Measurements from ENCODE around the gene SRPRA.

- no peak for TF ChIP-seq CTCF (tag by site-specific recombination; IDR thresholded peaks at IDR 0.05)
- TF ChIP-seq, protein P1, sequence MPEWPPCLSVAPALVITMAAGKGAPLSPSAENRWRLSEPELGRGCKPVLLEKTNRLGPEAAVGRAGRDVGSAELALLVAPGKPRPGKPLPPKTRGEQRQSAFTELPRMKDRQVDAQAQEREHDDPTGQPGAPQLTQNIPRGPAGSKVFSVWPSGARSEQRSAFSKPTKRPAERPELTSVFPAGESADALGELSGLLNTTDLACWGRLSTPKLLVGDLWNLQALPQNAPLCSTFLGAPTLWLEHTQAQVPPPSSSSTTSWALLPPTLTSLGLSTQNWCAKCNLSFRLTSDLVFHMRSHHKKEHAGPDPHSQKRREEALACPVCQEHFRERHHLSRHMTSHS (tag by site-specific recombination; IDR thresholded peaks at IDR 0.05) = no peak
These were observed 13.0 kb upstream of the SRPRA start for GRCh38 chr11:126281666-126282175.

Data from HEK293 (cell line).